NCI-H345 (cell line): ENCODE data around the gene TIGD4.

Experiments used
- DNase-seq: peaks from one replicate; lab custom pipeline; 2025; lab: John Stamatoyannopoulos, UW

The TIGD4 gene

DNA sequence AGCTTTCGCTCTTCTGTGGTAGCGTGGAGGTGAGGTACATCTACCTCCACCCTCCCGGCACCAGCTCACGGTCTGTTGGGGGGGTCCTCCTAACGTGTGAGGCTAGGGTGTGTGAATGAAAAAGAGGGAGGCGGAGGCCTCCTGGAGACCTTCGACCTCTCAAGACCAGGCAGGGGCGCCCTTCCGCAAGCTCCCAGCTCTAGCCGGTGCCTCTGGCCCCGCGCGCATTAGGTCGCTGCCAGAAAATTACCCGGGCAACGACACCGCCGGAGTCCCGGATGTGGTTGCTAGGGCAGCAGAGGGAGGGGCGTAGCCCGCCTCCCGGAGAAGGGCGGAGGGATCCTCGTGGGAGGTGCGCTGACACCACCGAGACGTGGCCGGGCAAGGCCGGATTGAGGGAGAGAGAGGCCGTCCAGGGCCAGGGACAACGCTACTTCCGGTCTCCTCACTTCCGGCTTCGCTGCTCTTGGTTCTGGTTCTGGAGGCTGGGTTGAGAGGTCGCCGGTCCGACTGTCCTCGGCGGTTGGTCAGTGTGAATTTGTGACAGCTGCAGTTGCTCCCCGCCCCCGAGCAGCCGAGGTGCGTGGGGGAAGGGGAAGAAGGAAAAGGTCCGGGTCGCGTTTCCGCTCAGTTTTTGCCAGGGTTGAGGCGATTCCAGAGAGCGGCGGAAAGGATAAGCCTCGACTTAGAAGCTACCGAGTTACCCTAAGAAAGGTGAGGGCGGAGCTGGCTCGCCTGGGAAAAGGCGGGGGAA, at the start of gene TIGD4, which contains the start of gene ARFIP1:
Gene TIGD4 (minus strand): TSS at position 218 of the 754 bp plus-strand sequence. CDS start 8,726 bp downstream, outside the sequence.
Gene ARFIP1 (plus strand): TSS at position 442 of the 754 bp plus-strand sequence. CDS start 49,680 bp downstream, outside the sequence.
- peak; percentile 94 for DNase-seq

DNA sequence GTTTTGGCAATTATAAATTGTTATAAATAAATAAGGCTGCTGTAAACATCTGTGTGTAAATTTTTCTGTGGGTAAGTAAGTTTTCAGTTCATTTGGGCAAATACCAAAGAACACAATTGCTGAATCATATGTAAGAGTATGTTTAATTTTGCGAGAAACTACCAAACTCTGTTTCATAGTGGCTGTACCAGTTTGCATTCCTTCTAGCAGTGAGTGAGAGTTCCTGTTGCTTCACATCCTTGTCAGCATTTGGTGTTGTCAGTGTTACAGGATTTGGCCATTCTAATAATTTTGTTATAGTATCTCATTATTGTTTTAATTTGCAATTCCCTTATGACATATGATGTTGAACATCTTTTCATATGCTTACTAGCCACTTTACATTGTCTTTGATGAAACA, 48.6 kb upstream of the TIGD4 start:
- DNase-seq: no peak

DNA sequence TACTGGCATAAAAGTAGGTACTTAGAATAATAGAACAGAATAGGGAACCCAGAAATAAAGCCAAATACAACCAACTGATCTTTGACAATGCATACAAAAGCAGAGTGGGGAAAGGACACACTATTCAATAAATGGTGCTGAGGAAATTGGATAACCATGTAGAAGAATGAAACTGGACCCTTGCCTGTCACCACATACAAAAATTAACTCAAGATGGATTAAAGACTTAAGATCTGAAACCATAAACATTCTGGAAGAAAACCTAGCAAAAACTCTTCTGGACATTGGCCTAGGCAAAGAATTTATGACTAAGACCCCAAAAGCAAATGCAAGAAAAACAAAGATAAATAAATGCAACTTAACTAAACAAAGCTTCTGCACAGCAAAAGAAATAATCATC, 45.8 kb upstream of the TIGD4 start:
- DNase-seq: no peak

DNA sequence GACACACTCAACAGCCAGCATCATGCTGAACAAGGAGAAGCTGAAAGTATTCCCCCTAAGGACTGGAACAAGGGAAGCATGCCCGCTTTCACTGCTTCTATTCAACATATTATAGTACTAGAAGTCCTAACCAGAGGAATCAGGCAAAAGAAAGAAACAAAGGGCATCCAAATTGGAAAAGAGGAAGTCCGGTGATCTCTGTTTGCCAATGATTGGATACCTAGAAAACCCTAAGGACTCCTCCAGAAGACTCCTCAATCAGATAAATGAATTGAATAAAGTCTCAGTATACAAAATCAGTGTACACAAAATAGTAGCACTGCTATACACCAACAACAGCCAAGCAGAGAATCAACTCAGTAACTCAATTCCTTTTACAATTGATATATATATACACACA, 45.0 kb upstream of the TIGD4 start:
- DNase-seq: no peak

DNA sequence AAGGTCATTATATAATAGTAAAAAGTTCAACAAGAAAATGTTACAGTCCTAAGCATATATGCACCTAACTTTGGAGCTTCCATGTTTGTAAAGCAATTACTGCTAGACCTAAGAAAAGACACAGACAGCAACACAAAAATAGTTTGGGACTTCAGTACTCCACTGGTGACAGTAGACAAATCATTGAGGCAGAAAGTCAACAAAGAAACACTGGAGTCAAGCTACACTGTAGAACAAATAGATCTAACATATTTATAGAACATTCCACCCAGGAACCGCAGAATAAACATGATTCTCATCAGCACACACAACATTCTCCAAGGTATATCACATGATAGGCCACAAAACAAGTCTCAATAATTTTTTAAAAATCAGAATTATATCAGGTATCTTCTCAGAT, 42.8 kb upstream of the TIGD4 start:
- no peak for DNase-seq

DNA sequence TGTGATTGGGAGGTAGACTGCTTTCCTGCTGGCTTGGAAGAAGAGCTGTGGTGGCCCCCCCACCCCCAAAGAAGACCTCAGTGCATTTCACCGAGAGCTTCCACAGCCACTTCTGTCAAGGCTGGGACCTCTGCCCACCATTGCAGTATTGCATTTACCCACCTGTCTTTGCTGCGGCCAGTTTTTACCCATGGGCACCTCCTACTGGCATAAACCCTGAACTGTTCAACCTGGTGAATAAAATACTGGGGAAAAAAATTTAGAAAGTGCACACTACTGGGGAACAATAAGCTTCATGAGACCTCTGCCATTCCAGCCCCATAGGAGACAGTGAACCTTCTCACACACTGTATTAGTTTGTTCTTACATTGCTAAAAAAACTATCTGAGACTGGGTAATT, 40.5 kb upstream of the TIGD4 start:
- no peak for DNase-seq

DNA sequence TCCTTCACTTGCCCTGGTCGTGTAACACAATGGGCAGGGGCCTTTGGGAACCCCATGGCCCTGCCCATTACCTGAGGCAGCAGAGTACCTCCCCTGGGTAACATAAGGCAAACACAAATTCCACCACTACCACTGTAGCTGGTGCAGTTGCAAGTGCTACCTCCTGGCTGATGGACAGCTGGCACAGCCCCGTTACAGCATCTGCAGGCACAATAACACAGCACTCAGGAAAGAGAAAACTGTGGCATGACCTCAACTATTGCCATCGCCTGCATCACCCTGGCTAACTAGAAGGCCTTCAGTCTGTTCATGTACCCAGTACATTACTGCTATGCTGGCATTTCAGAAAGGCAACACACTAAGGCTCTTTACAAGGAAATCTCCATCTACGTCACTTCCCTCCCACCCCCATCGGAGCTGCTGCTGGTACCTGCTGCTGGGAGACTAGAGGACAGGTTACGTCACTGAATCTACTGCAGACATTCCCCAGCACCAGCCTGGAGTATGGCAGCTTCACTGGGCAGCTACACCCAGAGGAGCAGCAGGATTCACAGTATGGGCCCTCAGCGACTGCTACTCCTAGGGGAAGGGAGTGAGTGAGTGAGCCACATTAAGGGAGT, 39.6 kb upstream of the TIGD4 start:
- DNase-seq: no peak

DNA sequence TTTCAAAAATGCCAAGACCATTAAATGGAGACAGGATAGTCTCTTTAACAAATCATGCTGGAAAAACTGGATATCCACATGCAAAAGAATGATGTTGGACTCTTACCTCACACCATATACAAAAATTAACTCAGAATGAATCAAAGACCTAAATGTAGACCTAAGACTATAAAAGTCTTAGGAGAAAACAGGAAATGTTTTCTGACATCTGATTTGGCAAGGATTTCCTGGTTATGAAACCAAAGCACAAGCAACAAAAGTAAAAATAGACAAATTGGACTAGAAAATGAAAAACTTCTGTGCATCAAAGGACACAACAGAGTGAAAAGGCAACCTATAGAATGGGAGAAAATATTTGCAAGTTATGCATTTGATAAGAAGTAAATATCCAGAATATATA, 37.8 kb upstream of the TIGD4 start:
- DNase-seq: no peak

DNA sequence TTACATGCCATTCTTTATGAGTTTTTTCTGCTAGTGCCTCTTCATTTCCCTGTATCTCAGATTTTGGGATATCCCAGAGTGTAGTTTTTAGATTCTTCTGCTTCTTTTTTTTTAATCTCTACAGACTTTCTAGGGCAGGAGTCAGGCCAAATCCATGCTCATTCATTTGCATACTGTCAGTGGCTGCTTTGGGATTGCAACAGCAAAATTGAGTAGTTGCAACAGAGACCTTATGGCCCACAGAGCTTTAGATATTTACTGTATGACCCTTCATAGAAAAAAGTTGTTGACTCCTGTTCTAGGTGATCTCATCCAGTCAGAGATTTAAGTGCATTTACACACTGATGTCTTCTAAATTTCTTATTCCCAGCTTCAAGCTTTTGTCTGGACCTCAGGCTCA, 35.5 kb upstream of the TIGD4 start:
- no peak for DNase-seq

DNA sequence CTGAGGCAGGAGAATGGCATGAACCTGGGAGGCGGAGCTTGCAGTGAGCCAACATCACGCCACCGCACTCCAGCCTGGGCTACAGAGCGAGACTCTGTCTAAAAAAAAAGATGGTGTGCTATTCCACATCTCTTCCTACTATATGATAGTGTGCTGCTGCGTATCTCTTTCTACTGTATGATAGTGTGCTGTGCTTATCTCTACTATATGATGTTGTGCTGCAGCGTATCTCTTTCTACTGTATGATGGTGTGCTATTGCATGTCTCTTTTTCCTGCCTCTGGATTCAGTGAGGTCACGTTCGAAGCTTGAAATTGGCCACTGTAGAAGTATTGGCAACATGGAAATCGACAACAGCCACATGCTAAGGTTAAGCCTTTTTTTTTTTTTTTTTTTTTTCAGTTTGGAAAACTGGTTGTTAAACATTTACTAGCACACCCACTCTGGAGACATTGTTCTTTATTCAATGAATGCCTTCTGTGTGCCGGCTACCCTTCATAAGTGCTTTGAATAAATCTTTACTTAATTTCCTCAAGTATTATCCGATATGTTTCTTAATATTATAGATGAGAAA, 31.3 kb upstream of the TIGD4 start:
- DNase-seq: no peak

DNA sequence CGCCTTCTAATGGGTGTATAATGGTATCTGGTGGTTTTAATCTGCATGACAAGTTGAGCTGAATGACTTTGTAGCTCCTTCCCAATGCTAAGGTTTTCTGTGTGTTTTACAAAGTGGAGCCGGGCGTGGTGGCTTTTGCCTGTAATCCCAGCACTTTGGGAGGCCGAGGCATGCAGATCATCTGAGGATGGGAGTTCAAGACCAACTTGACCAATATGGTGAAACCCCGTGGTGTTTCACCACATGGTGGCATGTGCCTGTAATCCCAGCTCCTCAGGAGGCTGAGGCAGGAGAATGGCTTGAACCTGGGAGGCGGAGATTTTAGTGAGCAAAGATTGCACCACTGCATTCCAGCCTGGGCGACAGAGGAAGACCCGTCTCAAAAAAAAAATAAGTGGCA, 29.1 kb upstream of the TIGD4 start:
- DNase-seq: no peak

DNA sequence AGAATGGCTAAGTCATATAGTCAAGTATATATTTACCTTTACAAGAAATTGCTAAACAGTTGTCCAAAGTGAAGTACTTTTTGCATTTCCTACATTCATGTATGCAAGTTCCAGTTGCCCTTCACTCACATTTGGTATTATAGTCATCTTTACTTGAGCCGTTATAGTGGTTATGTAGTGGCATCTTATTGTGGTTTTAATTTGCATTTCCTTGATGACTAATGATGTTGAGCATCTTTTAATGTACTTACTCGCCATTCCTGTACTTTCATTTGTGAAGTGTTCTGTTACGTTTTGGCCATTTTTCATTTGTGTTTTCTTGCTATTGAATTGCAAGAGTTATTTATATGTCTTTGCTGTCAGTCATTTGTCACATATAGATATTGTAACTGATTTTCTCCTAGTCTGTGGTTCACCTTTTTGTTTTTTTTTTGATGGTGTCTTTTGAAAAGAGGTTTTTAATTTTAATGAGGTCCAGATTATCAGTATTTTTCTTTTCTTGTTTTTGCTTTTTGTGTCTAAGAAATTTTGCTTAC, 27.8 kb upstream of the TIGD4 start:
- DNase-seq: no peak

DNA sequence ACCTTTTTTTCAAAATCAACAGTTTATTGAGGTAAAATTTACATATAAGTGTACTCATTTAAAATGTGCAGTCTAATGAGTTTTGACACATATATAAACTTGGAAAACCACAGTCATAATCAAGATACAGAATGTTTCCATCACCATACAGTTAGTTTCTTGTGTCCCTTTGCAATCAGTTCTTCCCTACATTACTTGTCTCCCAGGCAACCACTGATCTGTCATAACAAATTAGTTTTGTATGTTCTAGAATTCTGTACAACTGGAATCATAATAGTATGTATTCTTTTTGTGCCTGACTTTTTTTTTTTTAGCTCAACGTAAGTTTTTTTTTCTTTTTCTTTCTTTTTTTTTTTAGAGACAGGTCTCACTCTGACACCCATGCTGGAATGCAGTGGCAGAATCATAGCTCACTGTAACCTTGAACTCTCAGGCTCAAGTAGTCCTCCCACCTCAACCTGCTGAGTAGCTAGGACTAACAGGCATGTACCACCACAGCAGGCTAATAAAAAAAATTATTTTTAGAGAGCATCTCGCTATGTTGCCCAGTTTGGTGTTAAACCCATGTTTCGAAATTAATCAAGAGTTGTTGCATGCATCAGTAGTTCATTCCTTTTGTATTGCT, 27.1 kb upstream of the TIGD4 start:
- DNase-seq: no peak

DNA sequence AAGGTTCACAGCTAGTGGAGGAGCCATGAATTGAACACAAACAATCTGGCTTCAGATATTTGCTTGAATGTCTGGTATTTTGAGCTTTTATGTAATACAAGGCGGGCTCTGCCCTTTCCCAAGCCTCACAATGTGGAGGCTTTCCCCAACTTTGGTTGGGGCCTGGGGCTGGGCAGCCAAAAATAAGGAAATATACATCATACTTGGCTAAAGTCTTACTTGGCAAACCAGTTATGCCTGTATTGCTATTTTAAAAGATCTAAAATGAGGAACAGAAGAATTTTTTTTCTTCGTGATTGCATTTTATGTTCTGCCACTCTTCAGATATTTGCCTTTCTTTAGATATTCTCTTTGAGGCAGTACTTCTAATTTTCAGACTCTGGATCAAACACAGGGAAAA, 26.3 kb upstream of the TIGD4 start:
- no peak for DNase-seq

DNA sequence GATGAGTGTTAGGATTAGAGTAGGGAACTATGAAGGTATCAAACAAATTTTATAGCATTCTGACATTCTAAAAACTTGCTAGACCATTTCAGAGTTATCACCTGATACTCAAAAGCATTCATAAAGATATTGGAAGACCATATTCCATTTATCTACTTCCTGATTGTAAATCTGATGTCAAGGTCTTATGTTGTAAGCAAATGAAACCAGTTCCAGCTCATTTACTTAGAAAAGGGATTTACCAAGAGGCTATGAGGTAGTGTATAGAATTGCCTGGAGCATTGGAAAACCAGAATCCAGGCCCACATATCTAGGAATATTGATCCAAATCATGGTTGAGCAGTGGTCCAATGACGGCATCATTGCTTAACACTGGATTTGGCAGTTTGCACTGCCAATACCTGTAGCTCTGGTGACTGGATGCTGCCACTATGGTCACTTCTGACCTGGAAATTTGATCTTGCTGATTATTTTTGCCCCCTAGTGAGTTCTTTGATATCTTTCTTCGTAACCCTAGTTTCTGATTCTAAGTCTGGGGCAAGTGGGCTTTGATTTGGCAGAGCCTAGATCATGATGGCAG, 25.6 kb upstream of the TIGD4 start:
- no peak for DNase-seq

DNA sequence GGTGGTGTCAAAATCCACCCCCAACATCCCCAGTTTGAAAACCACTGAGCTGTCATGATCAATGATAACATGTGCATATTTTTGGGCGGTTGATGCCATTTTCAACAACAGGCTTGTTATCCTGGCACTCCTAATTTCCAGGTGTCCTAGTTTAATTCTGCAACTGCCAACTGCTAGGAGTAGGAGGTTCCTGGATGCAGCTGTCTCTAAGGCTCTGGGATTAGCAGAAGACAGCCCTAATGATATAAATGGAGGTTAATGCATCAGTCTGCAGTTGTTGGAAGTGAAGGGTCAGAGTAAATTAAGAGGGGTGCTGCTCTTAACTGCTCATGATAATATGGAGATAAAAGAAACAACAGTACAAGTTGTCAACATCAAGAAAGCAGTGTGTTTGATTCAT, 24.0 kb upstream of the TIGD4 start:
- DNase-seq: no peak

DNA sequence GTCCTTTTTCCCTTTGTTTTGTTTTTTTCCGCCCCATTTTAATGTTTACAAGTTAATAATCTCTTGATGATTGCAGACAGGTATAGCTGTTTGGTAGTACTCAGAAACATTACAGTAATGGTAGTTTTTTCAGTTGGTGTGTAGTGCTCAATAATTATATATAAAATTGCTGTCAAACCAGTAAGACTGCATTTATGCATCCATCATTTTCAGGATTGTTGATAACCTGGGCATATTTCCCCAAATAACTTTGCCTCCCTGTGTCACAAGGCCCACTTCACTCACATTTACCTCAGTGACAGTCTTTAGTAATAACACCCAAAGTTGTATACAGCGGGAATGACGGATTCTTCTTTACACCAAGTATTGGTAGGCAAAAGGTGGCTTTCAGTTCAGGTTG, 16.4 kb upstream of the TIGD4 start:
- DNase-seq: no peak

DNA sequence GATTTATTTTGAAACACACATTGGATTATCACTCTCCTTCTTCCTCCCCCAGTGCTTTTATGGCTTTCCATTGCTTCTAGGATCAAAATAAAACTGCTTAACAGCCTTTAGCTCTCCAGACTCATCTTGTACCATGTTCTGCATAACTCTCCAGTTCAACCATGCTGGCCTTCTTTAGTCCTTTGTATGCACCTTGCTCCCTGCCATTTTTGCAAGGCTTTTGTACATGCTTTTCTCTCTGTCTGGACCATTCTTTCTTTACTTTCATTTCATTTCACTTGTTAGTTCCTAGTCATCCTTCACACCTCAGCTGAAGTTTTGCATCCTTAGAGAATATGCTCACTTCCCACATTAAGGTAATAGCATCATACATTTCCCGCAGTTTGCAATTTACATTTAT, 7.1 kb upstream of the TIGD4 start:
- DNase-seq: no peak

DNA sequence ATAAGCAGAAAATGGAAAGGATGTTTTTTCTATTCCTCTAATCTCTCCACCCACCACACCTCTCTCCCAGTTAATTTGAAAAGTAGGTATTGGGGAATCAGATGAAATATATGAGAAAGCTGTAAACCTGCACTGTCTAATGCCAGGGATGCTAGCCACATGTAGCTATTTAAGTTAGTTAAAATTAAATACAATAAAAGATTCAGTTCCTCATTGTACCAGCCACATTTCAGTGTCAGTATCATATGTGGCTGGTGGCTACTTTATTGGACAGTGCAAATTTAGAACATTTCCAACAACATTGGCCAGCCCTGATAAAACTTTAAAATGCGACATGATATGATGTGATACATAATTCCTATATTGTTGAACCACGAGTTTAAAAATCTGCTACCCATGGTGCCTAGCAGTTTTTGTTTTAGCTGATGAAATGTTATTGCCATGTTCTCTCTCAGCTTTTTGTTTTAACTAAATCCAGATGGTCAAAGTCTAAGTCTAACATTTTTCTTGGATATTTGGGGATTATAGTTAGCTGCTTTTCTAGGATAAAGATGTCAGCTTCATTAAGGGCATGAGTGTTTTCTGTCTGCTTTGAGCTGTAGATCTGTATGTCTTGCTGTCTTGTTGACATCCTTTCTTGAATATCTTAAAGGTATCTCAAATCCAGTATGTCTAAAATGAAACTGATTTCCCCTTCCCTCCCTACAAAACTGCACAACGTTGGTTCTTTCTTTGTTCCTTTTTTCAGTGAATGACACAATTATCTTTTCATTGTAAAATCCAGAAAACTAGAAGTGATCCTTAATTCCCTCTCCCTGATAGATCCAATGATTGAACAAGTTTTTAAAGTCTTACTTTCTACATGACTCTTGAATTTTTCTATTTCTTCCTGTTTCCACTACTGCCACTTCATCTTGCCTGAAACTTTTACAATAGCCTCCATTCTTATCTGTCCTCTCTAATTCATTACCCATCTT, 6.4 kb upstream of the TIGD4 start:
- no peak for DNase-seq

DNA sequence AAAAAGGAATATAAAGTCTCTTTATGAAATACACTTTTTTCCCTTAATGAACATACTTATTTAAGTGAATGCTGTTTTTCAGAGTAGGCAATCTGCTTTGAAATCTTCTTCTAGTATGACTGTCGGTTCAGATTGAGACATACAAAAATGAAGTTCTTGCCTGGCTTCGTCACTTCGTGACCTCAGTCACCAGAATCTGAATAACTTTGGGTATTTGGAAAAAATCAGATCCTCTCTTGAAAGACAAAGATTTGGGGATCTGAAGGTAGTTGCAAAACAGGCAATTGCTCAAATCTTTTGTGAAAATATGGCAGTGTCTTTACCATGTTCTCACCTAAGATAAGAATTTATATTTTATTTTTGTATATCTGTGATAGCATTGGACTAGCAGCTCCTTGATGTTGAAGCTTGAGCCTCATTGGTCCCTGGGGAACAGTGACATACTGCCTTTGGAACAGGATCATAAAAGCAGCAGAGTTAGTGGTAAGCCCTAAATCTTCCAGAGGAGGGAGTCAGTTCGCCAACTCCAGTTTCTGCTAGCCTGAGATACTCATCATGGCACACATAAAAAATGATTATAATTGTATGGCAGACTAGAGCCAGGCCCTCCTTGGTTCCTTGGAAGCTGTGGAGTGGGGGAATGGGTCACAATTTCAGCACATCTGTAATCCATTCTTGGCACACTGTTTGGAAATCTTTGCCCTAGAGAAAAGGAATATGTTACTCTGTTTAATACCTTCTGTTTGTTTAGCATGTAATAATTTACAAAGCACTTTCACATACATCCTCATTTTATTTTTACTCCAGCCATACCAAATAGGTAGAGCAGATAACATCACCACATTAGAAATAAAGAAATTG, 5.2 kb upstream of the TIGD4 start:
- no peak for DNase-seq
